ENCODE data around the gene GALNT2.

Gene GALNT2

GRCh38 chr1:230194525-230194924, 127.5 kb downstream of the GALNT2 start:
- H3K36me3 ChIP-seq = no peaks in the 10 kb centered on the region
- TF ChIP-seq CTCF (IDR thresholded peaks at IDR 0.05; ENCODE audit: low read depth, low read length) = no peak
- no peak overlapping the region for H3K27ac ChIP-seq
- DNase-seq = no peak
- no peak overlapping the region for H3K4me3 ChIP-seq (ENCODE audit: low read depth, low read length)
- H3K9me3 ChIP-seq (ENCODE audit: severe bottlenecking) = no peaks in the 10 kb centered on the region
- no peaks in the 10 kb centered on the region for H3K27me3 ChIP-seq (ENCODE audit: insufficient read depth, low read depth, severe bottlenecking)

- Histone ChIP-seq H3K9me3 (ENCODE audit: severe bottlenecking) (no peaks in the 10 kb centered on the region), H3K27me3 (ENCODE audit: insufficient read depth, low read depth, severe bottlenecking) (no peaks in the 10 kb centered on the region), H3K4me3 (ENCODE audit: low read depth, low read length) (no peak overlapping the region), H3K27ac (no peak overlapping the region), H3K36me3 (no peaks in the 10 kb centered on the region)
- DNase-seq = no peak
- no peak for TF ChIP-seq CTCF (IDR thresholded peaks at IDR 0.05; ENCODE audit: low read depth, low read length)
Observed at GRCh38 chr1:230195199-230195598, 128.2 kb downstream of the GALNT2 start.

GRCh38 chr1:230196077-230196476, 129.0 kb downstream of the GALNT2 start:
- Histone ChIP-seq H3K9me3 (ENCODE audit: severe bottlenecking) (no peaks in the 10 kb centered on the region), H3K27me3 (ENCODE audit: insufficient read depth, low read depth, severe bottlenecking) (no peaks in the 10 kb centered on the region), H3K27ac (no peak overlapping the region), H3K36me3 (no peaks in the 10 kb centered on the region), H3K4me3 (ENCODE audit: low read depth, low read length) (no peak overlapping the region)
- DNase-seq = no peak
- TF ChIP-seq CTCF (IDR thresholded peaks at IDR 0.05; ENCODE audit: low read depth, low read length) = no peak

GRCh38 chr1:230197644-230198567, 130.9 kb downstream of the GALNT2 start:
- Histone ChIP-seq H3K27ac (no peak overlapping the region), H3K36me3 (no peaks in the 10 kb centered on the region), H3K27me3 (ENCODE audit: insufficient read depth, low read depth, severe bottlenecking) (no peaks in the 10 kb centered on the region), H3K9me3 (ENCODE audit: severe bottlenecking) (no peaks in the 10 kb centered on the region), H3K4me3 (ENCODE audit: low read depth, low read length) (no peak overlapping the region)
- no peak for DNase-seq
- TF ChIP-seq CTCF (IDR thresholded peaks at IDR 0.05; ENCODE audit: low read depth, low read length) = no peak

- Histone ChIP-seq H3K9me3 (ENCODE audit: severe bottlenecking) (no peaks in the 10 kb centered on the region), H3K27ac (no peak overlapping the region), H3K36me3 (peaks cover under 1% of the 10 kb centered on the region), H3K4me3 (ENCODE audit: low read depth, low read length) (no peak overlapping the region), H3K27me3 (ENCODE audit: insufficient read depth, low read depth, severe bottlenecking) (no peaks in the 10 kb centered on the region)
- TF ChIP-seq CTCF (IDR thresholded peaks at IDR 0.05; ENCODE audit: low read depth, low read length) = no peak
- DNase-seq = no peak
Observed at GRCh38 chr1:230199034-230199433, 132.0 kb downstream of the GALNT2 start.
